KOPT-K1 (cell line): ENCODE data around the gene ARF6.

Source experiments
- H3K27ac ChIP-seq: fragments of 200-600 bp; sonication (generic); 2 replicates; pipeline ENCODE4 v1.5.1; 2016; ENCODE audit warnings: antibody characterized with exemption, mild to moderate bottlenecking, low read depth, low read length; ENCODE audit not compliant: poor library complexity, severe bottlenecking
- H3K36me3 ChIP-seq: fragments of 200-600 bp; sonication (generic); 2 replicates; pipeline ENCODE4 v1.5.1; 2017; ENCODE audit warnings: antibody characterized with exemption, mild to moderate bottlenecking, low read length, moderate library complexity; ENCODE audit not compliant: insufficient read depth
- H3K9me3 ChIP-seq: fragments of 200-600 bp; sonication (generic); 2 replicates; pipeline ENCODE4 v1.5.1; 2017; ENCODE audit warnings: antibody characterized with exemption, low read length, mild to moderate bottlenecking; ENCODE audit not compliant: insufficient read depth, poor library complexity, severe bottlenecking

The ARF6 gene

GRCh38 chr14:49915085-49915484 lies 22.2 kb downstream of the ARF6 start:
- H3K36me3 ChIP-seq: no peaks in the 10 kb centered on the region

DNA sequence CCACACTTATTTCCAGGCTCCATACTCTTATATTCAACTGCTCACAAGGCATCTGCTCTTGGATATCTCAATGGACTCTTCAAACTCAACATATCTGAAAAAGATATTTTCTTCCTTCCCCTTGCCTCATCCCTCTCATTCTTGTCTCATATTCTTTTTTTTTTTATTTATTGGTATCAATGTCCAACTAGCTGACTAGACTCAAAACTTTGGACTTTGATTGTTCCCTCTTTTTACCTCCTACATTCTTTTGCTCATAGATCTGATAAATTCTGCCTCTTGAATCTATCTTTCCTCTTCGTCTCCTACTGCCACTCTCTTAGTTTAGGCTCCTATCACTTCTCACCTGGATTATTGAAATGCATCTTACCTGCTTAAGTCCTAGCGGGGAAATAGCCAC lies 25.8 kb downstream of the ARF6 start:
- Histone ChIP-seq H3K9me3 (no peaks in the 10 kb centered on the region), H3K36me3 (no peaks in the 10 kb centered on the region), H3K27ac (no peak overlapping the region)

More at GRCh38 chr14:49915085-49915484, 22.2 kb downstream of the ARF6 start:
- Histone ChIP-seq H3K9me3 (no peaks in the 10 kb centered on the region), H3K27ac (no peak overlapping the region)

DNA sequence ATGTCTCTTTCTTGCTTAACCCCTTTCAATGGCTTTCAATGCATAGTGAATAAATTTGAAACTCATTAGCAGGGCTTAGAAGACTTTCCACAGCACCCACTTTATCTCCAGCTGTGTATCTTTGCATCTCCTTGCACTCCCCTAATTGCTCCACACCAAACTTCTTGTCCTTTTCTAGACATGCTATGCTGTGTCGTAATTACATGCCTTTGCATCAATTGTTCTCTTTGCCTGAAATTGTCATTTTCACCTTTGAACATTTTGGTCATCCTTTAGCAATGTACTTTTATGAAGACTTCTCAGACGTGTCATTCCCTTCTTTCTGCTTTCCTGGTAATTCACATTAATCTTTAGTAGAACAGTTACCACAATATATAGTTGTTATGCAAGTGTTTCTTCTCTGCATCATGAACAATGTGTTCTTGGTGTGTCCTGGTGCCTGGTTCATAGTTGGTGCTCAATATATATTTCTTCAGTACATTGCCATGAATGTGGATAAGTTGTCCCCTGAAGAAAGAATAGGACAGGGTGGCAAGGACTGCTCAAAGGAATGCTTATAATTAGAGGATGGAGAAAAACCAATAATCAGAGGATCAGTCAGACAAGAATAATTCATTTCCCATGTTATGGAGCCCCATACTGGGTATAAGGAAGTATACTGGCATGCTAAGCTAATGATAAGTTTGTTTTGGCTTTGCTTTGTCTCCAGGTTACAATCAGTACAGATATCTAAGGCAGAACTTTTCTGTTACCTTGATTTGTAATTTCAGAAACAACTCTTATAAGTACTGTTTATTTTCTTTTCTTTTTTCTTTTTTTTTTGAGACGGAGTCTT lies 27.2 kb downstream of the ARF6 start:
- no peak overlapping the region for H3K27ac ChIP-seq
- no peaks in the 10 kb centered on the region for H3K36me3 ChIP-seq
- no peaks in the 10 kb centered on the region for H3K9me3 ChIP-seq

DNA sequence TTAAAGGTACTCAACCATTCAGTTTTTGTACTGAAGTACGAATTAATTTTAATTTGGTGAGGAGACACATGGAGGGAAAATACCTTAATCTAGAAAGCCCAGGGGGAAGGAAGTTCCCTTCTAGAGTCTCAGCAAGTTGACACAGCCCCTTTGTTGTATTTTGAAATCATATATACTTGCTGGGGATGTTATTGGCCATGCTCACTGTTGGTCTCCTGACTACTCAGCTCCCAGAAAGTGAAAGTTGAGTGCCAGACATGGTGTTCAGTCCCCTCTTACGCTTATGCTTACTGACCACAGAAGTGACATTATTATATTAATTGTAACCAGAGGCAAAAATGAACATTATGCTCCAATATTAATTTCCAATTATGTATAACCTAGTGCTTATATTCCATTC lies 28.1 kb downstream of the ARF6 start:
- Histone ChIP-seq H3K27ac (no peak overlapping the region), H3K9me3 (no peaks in the 10 kb centered on the region), H3K36me3 (no peaks in the 10 kb centered on the region)

DNA sequence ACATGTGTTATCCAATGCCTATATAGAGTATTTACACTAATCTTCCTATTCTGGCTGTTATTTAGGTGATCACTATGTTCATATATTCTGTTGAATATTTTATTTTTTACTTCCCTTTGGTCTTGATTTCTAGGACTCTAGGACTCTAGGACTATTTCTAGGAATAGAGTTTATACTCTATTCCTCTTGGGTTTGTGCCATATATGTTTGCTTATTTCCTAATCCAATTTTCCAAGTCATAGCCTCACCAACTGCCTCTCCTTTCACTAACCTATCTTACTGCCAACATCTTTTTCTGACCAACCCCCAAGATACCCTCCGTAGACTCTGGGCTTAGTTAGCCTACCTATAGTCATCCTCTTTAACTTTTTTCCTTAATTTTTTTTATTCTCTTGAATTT lies 28.5 kb downstream of the ARF6 start:
- Histone ChIP-seq H3K9me3 (no peaks in the 10 kb centered on the region), H3K27ac (no peak overlapping the region), H3K36me3 (no peaks in the 10 kb centered on the region)

- Histone ChIP-seq H3K27ac (no peak overlapping the region), H3K36me3 (no peaks in the 10 kb centered on the region)
These were observed 30.6 kb downstream of the ARF6 start for GRCh38 chr14:49923442-49923841.

GRCh38 chr14:49923881-49924280 lies 31.0 kb downstream of the ARF6 start:
- H3K36me3 ChIP-seq: no peaks in the 10 kb centered on the region

More at GRCh38 chr14:49923442-49923841, 30.6 kb downstream of the ARF6 start:
- no peaks in the 10 kb centered on the region for H3K9me3 ChIP-seq

GRCh38 chr14:49924852-49925251 lies 32.0 kb downstream of the ARF6 start:
- Histone ChIP-seq H3K27ac (no peak overlapping the region), H3K9me3 (no peaks in the 10 kb centered on the region)

More at GRCh38 chr14:49923881-49924280, 31.0 kb downstream of the ARF6 start:
- no peaks in the 10 kb centered on the region for H3K9me3 ChIP-seq
- H3K27ac ChIP-seq: no peak overlapping the region

GRCh38 chr14:49926803-49927202 lies 33.9 kb downstream of the ARF6 start:
- no peak overlapping the region for H3K27ac ChIP-seq
- no peaks in the 10 kb centered on the region for H3K9me3 ChIP-seq
- H3K36me3 ChIP-seq: no peaks in the 10 kb centered on the region

More at GRCh38 chr14:49924852-49925251, 32.0 kb downstream of the ARF6 start:
- no peaks in the 10 kb centered on the region for H3K36me3 ChIP-seq

DNA sequence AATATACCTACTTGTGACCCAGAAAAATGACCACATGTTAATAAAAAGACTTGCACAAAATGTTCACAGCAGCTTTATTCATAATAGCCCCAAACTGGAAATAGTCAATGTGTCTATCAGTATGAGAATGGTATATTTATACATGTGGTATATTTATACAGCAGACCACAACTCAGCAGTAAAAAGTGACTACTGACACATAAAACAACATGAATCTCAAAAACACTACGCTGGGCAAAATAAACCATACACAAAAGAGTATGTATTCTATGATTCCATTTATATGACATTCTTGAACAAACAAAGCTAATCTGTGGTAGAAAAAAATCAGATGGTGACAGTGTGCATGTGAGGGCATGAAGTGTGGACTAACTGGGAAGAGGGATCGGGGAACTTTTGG lies 35.1 kb downstream of the ARF6 start:
- Histone ChIP-seq H3K9me3 (no peaks in the 10 kb centered on the region), H3K27ac (no peak overlapping the region), H3K36me3 (no peaks in the 10 kb centered on the region)

GRCh38 chr14:49930720-49931119 lies 37.8 kb downstream of the ARF6 start:
- Histone ChIP-seq H3K9me3 (no peaks in the 10 kb centered on the region), H3K27ac (no peak overlapping the region), H3K36me3 (no peaks in the 10 kb centered on the region)

DNA sequence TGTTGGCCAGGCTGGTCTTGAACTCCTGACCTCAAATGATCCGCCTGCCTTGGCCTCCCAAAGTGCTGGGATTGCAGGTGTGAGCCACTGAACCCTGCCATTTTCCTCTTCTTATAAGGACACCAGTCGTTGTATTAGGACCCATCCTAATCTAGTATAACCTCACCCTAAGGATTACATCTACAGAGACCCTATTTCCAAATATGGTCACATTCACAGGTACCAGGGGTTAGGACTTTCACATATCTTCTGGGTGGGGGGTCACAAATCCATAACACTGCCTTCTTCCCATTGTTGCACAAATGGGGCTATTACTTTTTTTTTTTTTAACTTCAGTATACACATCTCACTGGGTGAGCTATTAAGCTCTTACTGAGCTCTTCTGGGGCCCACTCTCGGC lies 38.6 kb downstream of the ARF6 start:
- H3K9me3 ChIP-seq: peaks cover 2% of the 10 kb centered on the region
- H3K36me3 ChIP-seq: no peaks in the 10 kb centered on the region
- H3K27ac ChIP-seq: no peak overlapping the region

- H3K36me3 ChIP-seq: no peaks in the 10 kb centered on the region
- H3K27ac ChIP-seq: no peak overlapping the region
- peaks cover 13% of the 10 kb centered on the region for H3K9me3 ChIP-seq
These were observed 40.2 kb downstream of the ARF6 start for GRCh38 chr14:49933128-49933527.

DNA sequence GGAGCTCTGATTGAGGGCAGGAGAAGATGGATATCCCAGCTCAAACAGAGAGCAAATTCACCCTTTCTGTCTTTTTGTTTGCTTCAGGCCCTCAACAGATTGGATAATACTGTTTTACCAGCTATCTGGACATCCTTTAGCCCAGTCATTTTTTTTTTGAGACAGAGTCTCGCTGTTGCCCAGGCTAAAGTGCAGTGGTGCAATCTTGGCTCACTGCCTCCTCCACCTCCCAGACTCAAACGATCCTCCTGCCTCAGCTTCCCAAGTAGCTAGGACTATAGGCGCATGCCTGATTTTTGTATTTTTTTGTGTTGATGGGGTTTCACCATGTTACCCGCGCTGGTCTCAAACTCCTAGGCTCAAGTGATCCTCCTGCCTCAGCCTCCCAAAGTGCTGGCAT lies 40.8 kb downstream of the ARF6 start:
- H3K9me3 ChIP-seq: peaks cover 19% of the 10 kb centered on the region
- H3K36me3 ChIP-seq: no peaks in the 10 kb centered on the region
- H3K27ac ChIP-seq: no peak overlapping the region

DNA sequence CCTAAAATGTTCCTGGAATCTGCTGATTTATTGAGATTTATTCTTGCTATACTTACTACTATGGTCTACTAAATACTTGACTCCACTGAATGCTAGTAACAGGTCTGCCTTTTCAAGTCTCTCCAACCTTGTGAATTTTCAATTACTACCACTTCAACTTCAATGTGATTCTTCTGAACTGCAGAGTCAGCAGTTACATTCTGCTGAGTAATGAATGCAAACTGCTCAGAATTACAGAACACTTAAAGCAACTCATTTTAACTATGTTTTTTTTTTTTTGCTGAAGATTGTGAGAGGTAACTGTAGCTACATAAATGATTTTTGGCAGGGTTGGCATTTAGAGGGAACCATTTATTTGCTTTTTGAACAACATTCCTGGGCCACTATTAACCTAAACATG lies 41.8 kb downstream of the ARF6 start:
- Histone ChIP-seq H3K27ac (no peak overlapping the region), H3K36me3 (no peaks in the 10 kb centered on the region), H3K9me3 (peaks cover 19% of the 10 kb centered on the region)

DNA sequence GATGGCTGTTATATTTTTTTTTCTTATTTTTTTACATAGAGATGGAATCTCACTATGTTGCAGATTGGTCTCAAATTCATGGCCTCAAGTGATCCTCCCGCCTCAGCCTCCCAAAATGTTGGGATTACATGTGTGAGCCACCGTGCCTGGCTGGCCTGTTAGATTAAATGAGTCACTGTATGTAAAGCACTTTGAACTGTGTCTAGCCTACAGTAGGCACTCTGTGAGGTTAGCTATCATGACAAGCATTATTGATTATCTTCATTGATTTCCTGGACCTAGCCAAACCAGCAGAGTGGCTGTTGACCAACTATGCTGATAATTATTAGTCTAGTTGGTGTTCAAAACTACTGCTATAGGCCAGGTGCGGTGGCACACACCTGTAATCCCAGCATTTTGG lies 42.6 kb downstream of the ARF6 start:
- H3K9me3 ChIP-seq: peaks cover 19% of the 10 kb centered on the region
- H3K36me3 ChIP-seq: no peaks in the 10 kb centered on the region
- H3K27ac ChIP-seq: no peak overlapping the region
